HCT116 (cell line): ENCODE measurements around the gene STK32B.

ENCODE experiments used
- ATF3 ChIP-seq: IDR thresholded peaks from 2 replicates; pipeline ENCODE4 v1.6.1; 2012
- CEBPB ChIP-seq: IDR thresholded peaks from 2 replicates; pipeline ENCODE4 v1.6.1; 2012; ENCODE audit warnings: low read depth
- CTCF ChIP-seq, 3 experiments: fragments of 200-600 bp in 1 of 3; sonication (generic) in 1 of 3; IDR thresholded peaks in 2 of 3; conservative IDR thresholded peaks in 1 of 3; 2 replicates each; pipeline ENCODE4 v1.5.1; 2012 to 2017; ENCODE audit warnings: low read depth in 2 of 3, low read length in 2 of 3, antibody characterized with exemption in 1 of 3, borderline replicate concordance in 1 of 3, control low read depth in 1 of 3, mild to moderate bottlenecking in 1 of 3, mixed read lengths in 1 of 3, mixed run types in 1 of 3, moderate library complexity in 1 of 3; ENCODE audit not compliant: insufficient read depth in 1 of 3
- EZH2 ChIP-seq: fragments of 200-600 bp; sonication (generic); IDR thresholded peaks from 2 replicates; pipeline ENCODE4 v1.6.1; 2017; ENCODE audit warnings: antibody characterized with exemption, mixed run types
- EZH2phosphoT487 ChIP-seq: fragments of 200-600 bp; IDR thresholded peaks from 2 replicates; pipeline ENCODE4 v1.6.1; 2018; ENCODE audit warnings: antibody characterized with exemption, borderline replicate concordance
- JUND ChIP-seq: IDR thresholded peaks from 2 replicates; pipeline ENCODE4 v1.6.1; 2012
- MAX ChIP-seq: IDR thresholded peaks from 2 replicates; pipeline ENCODE4 v1.6.1; 2012
- POLR2A ChIP-seq: IDR thresholded peaks from 2 replicates; pipeline ENCODE4 v1.7.0; 2011; ENCODE audit warnings: borderline replicate concordance; ENCODE audit not compliant: insufficient read depth, insufficient read length; ENCODE audit errors: extremely low read depth
- POLR2AphosphoS5 ChIP-seq: IDR thresholded peaks from 2 replicates; pipeline ENCODE4 v1.6.1; 2011; ENCODE audit warnings: mild to moderate bottlenecking, low read depth, low read length, moderate library complexity
- REST ChIP-seq: IDR thresholded peaks from 2 replicates; pipeline ENCODE4 v1.6.1; 2012; ENCODE audit warnings: low read depth
- SIN3A ChIP-seq: IDR thresholded peaks from 2 replicates; pipeline ENCODE4 v1.6.1; 2012; ENCODE audit warnings: low read depth
- ZBTB33 ChIP-seq: IDR thresholded peaks from 2 replicates; pipeline ENCODE4 v1.6.1; 2011; ENCODE audit warnings: mild to moderate bottlenecking, low read length, moderate library complexity; ENCODE audit not compliant: insufficient replicate concordance; ENCODE audit errors: extremely low read depth
- ZNF274 ChIP-seq: fragments of 200-500 bp; sonication (Bioruptor generic); IDR thresholded peaks from 2 replicates; pipeline ENCODE4 v1.6.1; 2014; ENCODE audit warnings: mild to moderate bottlenecking, low read depth, low read length, inconsistent platforms

- TF ChIP-seq EZH2phosphoT487 (no peak), CTCF (IDR thresholded peaks at IDR 0.05 in 2 of 3, conservative IDR thresholded peaks at IDR 0.05 in 1 of 3; ENCODE audit: borderline replicate concordance in 1 of 3, insufficient read depth in 1 of 3, low read depth in 2 of 3, low read length in 2 of 3) (no peak), ATF3 (no peak), POLR2AphosphoS5 (no peak), MAX (no peak), EZH2 (no peak), CEBPB (no peak), JUND (no peak), REST (no peak), ZBTB33 (no peak), POLR2A (no peak), SIN3A (no peak), ZNF274 (no peak)
These were observed 446.2 kb downstream of the STK32B start for GRCh38 chr4:5497489-5497888.
